Measurements from ENCODE around the gene GNPTG. TPM values are rescaled to one million over a fixed set of nuclear protein-coding genes. Genes with fewer than 3 reads are reported as not detected.

The GNPTG gene
- total and polyA plus RNA-seq, 2 of the 13 experiments (the other 11 are each of a cell fraction or from before 2014, with no cell fraction given), result 22.7 to 71.1 TPM

DNA sequence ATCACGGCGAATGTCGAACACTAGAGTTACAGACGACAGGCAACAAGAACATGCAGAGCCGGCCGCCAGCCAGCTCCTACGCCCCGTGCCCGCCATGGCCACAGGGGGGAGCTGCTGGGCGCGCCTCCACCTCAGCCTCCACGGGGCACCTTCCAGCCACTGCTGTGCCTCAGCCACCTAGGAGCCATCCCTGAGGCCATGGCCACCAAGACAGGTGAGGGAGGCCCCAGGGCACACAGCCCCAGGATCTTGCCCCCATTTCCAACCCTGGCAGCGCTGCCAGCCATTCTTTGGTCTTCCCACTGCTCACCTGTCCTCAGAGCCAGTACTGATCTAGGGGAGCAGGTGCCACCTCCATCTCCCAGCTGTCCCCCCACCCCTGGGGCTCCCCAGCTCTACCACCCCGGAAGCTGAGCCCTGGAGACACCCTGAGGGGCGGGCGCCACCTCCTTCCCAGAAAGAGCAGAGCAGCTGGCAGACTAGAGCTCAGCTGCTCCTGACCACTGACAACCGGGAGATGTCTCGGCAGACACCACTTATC is 11.8 kb downstream of the GNPTG start (continued):
- TF ChIP-seq SOX5 (CRISPR knock-in tag; IDR thresholded peaks at IDR 0.05; ENCODE audit: borderline replicate concordance) (no peak), FOXC1 (CRISPR knock-in tag; IDR thresholded peaks at IDR 0.05; ENCODE audit: borderline replicate concordance) (no peak), SIX4 (CRISPR knock-in tag; IDR thresholded peaks at IDR 0.05) (no peak), ZNF432 (CRISPR knock-in tag; IDR thresholded peaks at IDR 0.05; ENCODE audit: borderline replicate concordance) (no peak), ZNF605 (CRISPR knock-in tag; IDR thresholded peaks at IDR 0.05) (peak; percentile 57; the same call in 1 of the 2 replicates), ZMYM2 (CRISPR knock-in tag; IDR thresholded peaks at IDR 0.05) (no peak), ZNF460 (CRISPR knock-in tag; IDR thresholded peaks at IDR 0.05; ENCODE audit: borderline replicate concordance) (no peak)
- TF ChIP-seq, protein P1, sequence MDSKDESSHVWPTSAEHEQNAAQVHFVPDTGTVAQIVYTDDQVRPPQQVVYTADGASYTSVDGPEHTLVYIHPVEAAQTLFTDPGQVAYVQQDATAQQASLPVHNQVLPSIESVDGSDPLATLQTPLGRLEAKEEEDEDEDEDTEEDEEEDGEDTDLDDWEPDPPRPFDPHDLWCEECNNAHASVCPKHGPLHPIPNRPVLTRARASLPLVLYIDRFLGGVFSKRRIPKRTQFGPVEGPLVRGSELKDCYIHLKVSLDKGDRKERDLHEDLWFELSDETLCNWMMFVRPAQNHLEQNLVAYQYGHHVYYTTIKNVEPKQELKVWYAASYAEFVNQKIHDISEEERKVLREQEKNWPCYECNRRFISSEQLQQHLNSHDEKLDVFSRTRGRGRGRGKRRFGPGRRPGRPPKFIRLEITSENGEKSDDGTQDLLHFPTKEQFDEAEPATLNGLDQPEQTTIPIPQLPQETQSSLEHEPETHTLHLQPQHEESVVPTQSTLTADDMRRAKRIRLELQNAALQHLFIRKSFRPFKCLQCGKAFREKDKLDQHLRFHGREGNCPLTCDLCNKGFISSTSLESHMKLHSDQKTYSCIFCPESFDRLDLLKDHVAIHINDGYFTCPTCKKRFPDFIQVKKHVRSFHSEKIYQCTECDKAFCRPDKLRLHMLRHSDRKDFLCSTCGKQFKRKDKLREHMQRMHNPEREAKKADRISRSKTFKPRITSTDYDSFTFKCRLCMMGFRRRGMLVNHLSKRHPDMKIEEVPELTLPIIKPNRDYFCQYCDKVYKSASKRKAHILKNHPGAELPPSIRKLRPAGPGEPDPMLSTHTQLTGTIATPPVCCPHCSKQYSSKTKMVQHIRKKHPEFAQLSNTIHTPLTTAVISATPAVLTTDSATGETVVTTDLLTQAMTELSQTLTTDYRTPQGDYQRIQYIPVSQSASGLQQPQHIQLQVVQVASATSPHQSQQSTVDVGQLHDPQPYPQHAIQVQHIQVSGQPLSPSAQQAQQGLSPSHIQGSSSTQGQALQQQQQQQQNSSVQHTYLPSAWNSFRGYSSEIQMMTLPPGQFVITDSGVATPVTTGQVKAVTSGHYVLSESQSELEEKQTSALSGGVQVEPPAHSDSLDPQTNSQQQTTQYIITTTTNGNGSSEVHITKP (CRISPR knock-in tag; IDR thresholded peaks at IDR 0.05; ENCODE audit: low read depth), result no peak
- TF ChIP-seq, protein P2, sequence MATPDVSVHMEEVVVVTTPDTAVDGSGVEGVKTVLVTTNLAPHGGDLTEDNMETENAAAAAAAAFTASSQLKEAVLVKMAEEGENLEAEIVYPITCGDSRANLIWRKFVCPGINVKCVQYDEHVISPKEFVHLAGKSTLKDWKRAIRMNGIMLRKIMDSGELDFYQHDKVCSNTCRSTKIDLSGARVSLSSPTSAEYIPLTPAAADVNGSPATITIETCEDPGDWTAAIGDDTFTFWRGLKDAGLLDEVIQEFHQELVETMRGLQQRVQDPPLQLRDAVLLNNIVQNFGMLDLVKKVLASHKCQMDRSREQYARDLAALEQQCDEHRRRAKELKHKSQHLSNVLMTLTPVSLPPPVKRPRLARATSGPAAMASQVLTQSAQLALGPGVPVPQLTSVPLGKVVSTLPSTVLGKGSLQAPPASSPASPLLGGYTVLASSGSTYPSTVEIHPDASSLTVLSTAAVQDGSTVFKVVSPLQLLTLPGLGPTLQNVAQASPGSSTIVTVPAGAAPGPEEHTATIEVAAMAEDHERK (CRISPR knock-in tag; IDR thresholded peaks at IDR 0.05; ENCODE audit: low read depth), result no peak
- TF ChIP-seq, protein P3, sequence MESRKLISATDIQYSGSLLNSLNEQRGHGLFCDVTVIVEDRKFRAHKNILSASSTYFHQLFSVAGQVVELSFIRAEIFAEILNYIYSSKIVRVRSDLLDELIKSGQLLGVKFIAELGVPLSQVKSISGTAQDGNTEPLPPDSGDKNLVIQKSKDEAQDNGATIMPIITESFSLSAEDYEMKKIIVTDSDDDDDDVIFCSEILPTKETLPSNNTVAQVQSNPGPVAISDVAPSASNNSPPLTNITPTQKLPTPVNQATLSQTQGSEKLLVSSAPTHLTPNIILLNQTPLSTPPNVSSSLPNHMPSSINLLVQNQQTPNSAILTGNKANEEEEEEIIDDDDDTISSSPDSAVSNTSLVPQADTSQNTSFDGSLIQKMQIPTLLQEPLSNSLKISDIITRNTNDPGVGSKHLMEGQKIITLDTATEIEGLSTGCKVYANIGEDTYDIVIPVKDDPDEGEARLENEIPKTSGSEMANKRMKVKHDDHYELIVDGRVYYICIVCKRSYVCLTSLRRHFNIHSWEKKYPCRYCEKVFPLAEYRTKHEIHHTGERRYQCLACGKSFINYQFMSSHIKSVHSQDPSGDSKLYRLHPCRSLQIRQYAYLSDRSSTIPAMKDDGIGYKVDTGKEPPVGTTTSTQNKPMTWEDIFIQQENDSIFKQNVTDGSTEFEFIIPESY (CRISPR knock-in tag; IDR thresholded peaks at IDR 0.05), result peak; percentile 100
- TF ChIP-seq, protein P4, sequence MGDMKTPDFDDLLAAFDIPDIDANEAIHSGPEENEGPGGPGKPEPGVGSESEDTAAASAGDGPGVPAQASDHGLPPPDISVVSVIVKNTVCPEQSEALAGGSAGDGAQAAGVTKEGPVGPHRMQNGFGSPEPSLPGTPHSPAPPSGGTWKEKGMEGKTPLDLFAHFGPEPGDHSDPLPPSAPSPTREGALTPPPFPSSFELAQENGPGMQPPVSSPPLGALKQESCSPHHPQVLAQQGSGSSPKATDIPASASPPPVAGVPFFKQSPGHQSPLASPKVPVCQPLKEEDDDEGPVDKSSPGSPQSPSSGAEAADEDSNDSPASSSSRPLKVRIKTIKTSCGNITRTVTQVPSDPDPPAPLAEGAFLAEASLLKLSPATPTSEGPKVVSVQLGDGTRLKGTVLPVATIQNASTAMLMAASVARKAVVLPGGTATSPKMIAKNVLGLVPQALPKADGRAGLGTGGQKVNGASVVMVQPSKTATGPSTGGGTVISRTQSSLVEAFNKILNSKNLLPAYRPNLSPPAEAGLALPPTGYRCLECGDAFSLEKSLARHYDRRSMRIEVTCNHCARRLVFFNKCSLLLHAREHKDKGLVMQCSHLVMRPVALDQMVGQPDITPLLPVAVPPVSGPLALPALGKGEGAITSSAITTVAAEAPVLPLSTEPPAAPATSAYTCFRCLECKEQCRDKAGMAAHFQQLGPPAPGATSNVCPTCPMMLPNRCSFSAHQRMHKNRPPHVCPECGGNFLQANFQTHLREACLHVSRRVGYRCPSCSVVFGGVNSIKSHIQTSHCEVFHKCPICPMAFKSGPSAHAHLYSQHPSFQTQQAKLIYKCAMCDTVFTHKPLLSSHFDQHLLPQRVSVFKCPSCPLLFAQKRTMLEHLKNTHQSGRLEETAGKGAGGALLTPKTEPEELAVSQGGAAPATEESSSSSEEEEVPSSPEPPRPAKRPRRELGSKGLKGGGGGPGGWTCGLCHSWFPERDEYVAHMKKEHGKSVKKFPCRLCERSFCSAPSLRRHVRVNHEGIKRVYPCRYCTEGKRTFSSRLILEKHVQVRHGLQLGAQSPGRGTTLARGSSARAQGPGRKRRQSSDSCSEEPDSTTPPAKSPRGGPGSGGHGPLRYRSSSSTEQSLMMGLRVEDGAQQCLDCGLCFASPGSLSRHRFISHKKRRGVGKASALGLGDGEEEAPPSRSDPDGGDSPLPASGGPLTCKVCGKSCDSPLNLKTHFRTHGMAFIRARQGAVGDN (CRISPR knock-in tag; IDR thresholded peaks at IDR 0.05), result peak; percentile 50
- TF ChIP-seq, protein P5, sequence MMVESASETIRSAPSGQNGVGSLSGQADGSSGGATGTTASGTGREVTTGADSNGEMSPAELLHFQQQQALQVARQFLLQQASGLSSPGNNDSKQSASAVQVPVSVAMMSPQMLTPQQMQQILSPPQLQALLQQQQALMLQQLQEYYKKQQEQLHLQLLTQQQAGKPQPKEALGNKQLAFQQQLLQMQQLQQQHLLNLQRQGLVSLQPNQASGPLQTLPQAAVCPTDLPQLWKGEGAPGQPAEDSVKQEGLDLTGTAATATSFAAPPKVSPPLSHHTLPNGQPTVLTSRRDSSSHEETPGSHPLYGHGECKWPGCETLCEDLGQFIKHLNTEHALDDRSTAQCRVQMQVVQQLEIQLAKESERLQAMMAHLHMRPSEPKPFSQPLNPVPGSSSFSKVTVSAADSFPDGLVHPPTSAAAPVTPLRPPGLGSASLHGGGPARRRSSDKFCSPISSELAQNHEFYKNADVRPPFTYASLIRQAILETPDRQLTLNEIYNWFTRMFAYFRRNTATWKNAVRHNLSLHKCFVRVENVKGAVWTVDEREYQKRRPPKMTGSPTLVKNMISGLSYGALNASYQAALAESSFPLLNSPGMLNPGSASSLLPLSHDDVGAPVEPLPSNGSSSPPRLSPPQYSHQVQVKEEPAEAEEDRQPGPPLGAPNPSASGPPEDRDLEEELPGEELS (CRISPR knock-in tag; IDR thresholded peaks at IDR 0.05), result no peak
- TF ChIP-seq, protein P6, sequence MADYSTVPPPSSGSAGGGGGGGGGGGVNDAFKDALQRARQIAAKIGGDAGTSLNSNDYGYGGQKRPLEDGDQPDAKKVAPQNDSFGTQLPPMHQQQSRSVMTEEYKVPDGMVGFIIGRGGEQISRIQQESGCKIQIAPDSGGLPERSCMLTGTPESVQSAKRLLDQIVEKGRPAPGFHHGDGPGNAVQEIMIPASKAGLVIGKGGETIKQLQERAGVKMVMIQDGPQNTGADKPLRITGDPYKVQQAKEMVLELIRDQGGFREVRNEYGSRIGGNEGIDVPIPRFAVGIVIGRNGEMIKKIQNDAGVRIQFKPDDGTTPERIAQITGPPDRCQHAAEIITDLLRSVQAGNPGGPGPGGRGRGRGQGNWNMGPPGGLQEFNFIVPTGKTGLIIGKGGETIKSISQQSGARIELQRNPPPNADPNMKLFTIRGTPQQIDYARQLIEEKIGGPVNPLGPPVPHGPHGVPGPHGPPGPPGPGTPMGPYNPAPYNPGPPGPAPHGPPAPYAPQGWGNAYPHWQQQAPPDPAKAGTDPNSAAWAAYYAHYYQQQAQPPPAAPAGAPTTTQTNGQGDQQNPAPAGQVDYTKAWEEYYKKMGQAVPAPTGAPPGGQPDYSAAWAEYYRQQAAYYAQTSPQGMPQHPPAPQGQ (CRISPR knock-in tag; IDR thresholded peaks at IDR 0.05; ENCODE audit: borderline replicate concordance), result no peak
